Measurements from ENCODE around the gene MFN2.
"Not testable (repeated sequence)": the region's sequence is repeated elsewhere in the genome, so short reads cannot be mapped to it uniquely, and the experiment has no call there.

Gene MFN2

DNA sequence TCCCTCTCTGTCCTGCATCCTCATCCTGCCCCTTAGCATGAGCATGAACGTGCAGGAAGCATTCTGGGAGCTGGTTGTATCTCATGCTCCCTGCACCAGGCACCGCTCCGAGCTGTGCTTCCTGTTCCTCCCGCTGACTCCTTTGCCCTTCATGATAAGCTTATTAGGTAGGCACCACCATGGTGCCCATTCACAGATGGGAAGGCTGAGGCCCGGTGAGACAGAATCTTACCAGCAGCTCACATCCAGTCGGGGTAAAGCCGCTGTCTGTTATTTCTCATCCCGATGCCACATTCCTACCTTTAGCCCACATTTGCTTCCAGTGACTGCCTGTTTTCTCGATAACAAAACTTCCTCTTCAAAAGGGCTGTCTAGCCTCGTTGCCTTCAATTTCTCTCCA lies 46.3 kb downstream of the MFN2 start:
- DNase-seq (ENCODE audit: low read depth), result no peak

DNA sequence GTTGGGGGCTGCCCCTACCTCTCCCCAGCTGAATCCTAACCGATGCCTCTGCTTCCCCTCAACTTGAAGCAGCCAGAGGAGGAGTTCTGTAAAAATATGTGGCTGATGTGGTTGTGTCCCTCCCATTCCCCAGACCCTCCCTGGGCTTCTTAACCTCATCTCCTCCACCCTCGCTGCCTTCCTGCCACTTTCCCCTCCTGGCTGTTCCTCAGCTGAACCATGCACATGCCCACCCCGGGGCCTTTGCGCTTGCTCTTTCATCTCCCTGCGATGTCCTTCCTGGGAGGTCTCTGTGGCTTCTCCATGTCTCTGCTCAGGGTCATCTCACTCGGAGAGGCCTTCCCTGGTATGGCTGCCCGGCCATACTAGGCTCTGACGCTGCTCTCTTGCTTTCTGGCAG lies 48.0 kb downstream of the MFN2 start:
- DNase-seq (ENCODE audit: low read depth), result no peak

DNA sequence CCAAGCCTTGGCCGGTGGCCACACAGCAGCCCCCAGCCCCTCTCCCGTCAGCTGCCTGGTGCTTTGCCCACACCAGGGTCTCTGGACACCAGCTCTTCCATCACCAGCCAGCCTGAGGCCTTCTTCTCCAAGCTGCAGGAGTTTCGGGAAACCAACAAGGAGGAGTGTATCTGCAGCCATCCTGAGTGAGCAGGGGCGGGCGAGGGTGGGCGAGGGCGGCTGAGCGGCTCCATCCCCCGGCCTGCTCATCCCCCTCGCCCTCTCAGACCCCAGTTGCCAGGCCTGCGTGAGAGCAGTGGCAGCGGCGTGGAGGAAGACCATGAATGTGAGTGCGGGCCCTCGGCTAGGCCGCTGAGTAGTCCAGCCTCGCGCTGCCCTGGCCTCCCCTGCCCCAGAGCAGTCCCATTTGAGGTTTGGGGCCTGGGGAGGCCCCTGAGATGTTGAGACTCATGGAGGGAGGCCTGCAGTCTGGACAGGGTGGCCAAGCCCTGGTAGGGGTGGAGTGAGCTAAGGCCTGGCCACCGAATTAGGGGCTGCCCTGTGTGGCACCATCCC lies 48.8 kb downstream of the MFN2 start:
- no peak for DNase-seq (ENCODE audit: low read depth)

DNA sequence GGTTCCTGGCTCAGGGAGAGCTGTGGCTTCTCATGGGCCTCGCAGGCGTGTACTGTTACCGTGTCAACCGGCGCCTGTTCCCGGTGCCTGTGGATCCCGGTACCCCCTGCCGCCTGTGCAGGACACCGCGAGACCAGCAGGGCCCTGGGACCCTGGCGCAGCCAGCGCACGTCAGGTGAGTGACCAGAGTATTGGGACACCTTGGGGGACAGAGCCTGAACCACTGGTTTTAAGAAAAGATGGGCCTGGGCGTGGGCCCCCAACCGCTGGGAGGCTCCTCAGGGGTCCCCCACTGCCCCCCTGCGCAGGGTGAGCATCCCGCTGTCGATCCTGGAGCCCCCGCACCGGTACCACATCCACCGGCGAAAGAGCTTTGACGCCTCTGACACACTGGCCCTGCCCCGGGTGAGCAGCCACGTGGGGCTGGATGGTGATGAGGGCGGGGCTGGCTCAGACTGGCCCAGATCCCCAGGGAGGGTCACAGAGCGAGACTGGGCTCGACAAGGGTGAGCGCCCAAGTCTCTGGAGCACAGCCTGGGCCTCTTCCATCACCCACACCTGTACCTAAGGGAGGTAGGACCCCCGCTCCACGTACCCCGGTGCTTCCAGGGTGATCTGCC lies 49.6 kb downstream of the MFN2 start:
- no peak for DNase-seq (ENCODE audit: low read depth)

DNA sequence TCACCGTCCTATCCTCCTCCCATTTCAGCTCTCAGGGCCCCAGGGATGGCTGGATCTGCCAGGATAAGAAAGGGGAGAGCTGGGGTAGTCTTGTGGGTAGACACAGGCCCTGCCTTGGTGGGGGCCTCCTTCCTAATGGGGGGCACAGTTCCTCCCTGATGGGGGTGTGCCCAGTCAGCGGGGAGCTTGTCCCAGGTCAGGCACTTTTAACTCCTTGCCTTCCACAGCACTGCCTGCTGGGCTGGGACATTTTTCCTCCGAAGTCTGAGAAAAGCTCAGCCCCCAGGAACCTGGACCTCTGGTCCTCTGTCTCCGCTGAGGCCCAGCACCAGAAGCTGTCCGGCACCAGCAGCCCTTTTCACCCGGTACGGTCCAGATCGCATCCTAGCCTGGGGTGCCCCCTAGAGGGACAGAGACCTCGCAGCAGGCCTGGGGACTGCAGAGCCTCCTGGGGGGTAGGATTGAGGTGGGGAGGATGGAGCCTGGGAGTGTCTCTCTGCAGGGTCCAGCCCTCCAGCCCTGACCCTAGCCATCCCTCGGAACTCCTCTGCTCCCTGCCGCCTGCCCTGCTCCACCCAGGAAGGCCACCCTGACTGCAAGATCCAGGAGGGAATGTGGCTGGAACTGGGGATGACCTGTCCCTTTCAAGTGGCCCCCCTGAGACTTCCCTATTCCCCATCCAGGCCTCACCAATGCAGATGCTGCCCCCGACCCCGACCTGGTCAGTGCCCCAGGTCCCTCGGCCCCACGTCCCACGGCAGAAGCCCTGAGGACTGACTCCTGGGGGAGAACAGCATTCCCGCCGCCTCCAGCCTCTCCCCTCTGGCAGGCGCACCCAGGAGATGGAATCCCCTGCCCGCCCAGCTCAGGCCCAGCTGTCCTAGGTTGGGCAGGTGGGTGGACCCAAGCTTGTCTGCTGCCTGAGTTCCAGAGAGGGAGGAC lies 51.1 kb downstream of the MFN2 start:
- DNase-seq (ENCODE audit: low read depth), result peak; percentile 17

DNA sequence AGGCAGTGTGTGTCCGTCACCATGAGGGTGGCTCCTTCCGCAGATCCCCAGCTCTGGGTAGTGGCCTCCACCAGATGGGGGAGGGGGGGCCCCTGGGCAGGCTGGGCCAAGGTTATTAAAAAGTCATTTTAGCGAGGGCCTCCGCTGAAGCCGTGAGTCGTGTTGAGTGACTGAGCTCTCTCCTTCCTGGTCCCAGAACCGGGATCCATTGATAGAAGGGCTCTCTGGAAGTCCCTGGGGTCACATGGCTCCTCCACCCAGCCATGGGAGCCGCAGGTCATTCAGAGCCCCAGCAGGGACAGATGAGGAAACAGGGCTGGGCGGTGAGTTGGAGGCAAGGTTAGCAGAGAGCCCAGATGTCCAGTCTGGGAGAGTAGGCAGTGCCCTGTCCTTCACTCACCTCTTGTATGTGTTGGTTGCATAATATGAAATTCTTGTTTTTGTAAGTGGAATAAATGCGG lies 51.9 kb downstream of the MFN2 start:
- no peak for DNase-seq (ENCODE audit: low read depth)

DNA sequence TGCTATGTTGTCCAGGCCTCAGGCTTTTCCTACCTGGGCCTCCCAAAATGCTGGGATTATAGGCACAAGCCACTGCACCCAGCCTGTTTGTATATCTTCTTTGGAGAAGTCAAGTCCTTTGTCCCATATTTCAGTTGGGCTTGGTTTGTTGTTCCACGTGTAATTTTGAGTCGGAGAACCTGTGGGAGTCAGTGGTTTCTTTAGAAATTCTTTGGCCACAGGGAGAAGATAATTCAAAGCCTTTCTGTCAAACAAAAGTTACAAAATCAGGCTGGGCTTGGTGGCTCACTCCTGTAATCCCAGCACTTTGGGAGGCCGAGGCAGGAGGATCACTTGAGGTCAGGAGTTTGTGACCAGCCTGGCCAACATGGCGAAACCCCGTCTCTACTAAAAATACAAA lies 53.2 kb downstream of the MFN2 start:
- DNase-seq (ENCODE audit: low read depth), result not testable (repeated sequence)

DNA sequence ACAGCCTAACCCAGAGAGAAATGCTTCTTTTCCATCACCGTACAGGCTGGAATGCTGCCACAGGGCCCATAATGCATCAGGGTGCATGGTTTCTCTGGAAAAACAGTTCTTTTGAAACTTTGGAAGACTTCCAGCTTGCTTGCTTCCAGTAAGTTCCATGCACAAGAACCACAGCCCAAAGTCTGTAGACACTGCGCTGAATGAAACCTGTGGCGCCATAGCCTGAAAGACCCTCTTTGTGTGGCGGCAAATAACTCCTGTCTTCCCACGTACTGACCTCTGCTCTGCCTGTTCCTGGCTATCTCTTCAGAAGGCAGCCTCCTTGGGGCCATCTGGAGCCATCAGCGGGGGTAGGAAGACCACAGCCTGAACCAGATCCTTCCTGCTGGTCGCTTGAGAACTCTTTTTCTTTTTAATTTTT lies 54.1 kb downstream of the MFN2 start:
- peak; percentile 22 for DNase-seq (ENCODE audit: low read depth)

DNA sequence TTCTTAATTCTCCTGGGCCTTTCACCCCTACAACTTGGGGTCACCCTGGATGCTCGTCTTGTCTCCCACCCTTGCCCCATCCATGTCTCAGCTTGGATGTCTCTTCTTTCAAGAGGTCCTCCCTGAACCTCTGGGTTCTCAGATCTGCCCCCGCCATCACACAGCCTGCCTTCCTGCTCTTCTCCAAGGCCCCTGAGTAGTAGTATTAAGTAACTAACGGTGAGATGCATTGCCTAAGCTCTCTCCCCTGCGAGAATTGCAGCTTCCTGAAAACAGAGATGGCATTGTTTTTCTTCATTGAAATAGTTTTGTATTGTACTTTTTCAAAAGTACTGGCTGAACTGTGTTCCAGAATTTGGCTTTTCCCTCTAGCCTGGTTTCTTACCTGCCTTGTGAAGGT lies 55.1 kb downstream of the MFN2 start:
- DNase-seq (ENCODE audit: low read depth), result no peak

DNA sequence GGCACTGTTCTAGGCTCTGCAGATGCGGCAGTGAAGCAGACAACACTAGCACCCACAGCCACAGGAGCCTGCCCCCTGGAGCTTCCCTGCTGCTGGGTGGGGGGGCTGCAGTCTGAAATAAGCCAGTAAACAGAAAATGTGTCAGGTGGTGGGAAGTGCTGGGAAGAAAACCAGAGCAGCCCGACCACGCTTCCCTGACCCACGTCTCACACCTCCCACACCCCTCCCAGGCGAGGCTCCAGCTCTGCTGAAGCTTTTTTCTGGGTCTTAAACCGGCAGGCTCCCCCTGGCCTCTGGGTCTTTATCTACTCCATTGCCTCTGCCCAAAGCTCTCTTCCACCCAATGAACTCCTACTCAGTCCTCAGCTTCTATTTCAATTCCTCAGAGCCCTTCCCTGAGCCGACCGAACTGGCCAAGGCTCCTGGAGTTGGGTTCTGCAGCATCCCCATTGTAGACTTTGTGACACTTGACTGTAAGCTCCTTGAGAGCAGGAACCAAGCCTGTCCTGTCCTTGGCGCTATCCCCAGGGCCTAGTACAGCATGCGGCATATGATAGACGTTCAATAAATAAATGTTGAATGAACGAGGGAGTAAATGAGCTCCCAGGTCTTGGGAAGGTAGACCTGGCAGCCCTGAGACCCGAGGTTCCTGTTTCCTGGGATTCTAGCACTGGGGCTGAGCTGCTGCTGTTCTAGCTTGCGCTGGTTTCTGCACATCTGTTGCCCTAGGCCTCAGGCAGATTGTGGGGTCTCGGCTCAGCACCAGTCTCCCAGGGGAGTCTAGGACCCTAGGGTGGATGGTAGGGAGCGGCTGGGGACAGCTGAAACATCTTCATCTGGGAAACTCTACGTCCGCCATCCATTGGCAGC lies 57.5 kb downstream of the MFN2 start:
- no peak for DNase-seq (ENCODE audit: low read depth)

DNA sequence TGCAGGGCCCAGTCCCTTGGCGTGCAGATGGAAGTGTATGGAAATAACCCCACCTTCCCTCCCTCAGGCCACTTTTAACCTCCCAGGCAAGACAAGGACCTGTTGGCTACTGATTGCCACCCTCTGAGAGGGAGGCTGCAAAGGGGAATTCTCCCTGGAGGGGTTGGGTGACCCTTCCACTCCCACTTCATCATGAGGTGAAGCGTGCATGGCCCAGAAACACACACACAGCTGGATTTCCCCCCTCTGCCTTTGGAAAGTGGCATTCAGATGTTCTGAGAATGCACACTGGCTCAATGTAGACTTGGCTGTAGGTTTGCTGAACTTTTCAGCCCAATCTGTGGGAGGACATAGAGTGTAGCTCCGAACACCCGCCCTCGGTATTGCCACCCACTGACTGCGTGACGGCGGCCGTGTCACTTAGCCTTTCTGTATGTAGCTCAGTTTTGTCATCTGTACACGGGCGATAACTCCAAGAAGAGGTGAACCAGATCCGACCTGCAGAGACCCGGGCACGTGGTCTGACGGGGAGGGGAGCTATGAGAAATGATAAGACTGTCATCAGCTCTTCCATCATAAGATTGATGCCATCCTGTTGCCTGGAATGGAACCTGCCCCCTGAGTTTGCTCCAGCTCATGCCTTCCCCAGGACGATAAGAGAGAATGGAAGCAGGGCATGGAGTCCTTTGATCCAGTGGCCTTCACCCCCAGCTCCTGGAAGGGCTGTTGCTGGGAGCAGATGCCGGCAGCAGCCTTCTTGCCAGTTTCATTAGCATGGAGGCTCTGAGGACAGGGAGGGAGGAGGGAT lies 58.3 kb downstream of the MFN2 start:
- no peak for DNase-seq (ENCODE audit: low read depth)

DNA sequence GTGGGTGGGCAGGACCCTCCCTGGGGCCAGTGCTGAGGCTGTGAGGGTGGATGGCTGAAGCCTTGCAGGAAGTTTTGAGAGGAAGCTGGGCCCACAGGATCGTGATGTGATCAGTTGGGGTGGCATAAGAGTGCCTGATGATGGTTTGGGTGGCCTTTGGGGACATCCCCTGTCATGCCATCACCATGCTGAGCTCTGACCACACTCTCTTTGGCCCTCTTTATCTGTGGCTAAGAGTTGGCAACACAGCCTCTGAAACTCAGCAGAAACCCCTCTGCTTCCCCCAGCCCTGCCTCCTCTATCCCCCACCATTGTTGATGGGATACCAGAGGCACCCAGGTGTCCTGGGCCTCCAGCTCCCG lies 58.9 kb downstream of the MFN2 start:
- no peak for DNase-seq (ENCODE audit: low read depth)

DNA sequence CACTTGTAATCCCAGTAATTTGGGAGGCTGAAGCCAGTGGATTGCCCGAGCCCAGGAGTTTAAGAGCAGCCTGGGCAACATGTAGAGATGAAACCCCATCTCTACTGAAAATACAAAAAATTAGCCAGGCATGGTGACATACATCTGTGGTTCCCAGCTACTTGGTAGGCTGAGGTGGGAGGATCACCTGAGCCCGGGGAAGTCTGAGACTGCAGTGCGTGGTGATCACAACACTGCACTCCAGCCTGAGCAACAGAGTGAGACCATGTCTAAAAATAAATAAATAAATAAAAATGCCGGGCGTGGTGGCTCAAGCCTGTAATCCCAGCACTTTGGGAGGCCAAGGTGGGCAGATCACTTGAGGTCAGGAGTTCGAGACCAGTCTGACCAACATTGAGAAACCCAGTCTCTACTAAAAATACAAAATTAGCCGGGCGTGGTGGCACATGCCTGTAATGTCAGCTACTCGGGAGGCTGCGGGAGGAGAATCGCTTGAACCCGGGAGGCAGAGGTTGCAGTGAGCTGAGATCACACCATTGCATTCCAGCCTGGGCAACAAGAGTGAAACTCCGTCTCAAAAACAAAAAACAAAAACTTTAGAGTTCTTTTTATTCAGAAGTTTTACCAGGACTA lies 59.7 kb downstream of the MFN2 start:
- DNase-seq (ENCODE audit: low read depth), result not testable (repeated sequence)

DNA sequence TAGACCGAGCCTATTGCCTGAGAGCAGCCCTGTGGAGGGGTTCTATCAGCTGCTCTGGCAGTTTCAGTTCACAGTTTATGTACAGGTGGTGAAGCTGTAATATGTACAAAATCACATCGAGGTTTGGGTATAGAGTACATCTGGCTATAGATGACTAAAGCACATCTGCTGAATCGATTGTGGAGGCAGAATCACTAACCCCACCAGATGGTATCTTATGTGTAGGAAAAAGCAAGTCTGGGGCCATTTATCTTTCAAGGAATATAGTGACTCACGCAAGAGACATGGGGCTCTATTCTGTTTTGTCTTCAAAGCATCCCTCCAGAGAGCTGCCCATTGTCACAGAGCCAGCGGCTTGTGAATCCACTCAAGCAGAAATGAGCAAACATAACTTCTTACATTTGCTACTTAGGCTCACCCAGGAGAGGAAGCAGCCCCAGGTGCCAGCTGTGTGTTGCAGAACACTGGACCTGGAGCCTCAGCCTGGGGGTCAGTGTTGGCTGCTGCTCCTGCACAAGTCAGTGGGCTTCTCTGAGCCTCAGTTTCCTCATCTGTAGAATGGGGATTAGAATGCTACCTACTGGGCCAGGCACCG lies 60.3 kb downstream of the MFN2 start:
- DNase-seq (ENCODE audit: low read depth), result peak; percentile 68

DNA sequence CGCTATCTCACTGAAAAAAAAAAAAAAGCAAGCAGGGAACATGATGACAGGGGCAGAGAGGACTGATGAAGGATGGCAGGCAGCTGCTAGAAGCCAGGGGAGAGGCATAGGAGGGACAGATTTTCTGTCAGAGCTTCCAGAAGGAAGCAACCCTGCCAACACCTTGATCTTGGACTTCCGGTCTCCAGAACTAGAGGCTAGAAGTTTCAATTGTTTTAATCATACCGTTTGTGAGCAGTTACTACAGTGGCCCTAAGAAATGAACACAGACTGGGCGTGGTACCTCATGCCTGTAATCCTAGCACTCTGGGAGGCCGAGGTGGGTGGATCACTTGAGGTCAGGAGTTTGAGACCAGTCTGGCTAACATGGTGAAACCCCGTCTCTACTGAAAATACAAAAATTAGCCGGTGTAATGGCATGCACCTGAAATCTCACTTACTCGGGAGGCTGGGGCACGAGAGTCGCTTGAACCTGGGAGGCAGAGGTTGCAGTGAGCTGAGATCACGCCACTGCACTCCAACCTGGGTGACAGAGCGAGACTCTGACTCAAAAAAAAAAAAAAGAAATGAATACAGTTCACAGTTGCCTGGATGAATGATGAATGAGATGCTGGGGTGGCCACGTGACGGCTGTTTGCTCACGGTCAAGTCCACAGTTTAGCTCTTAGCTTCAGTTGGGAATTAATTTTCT lies 64.1 kb downstream of the MFN2 start:
- DNase-seq (ENCODE audit: low read depth), result not testable (repeated sequence)

DNA sequence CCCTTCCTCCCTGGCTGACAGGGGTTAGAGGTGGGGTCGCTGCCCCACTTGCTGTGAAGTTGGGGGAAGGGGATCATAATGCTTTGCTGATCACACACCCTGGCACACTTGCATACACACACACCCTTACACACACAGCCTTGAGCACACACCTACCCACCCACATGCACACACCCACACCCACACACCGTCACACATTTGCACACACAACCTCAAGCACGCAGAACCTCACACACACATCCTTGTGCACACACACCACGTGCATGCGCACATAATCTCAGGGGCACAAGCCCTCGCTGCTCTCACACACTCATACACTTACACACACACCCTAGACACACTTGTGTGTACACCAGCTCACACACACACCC lies 66.5 kb downstream of the MFN2 start:
- DNase-seq (ENCODE audit: low read depth), result no peak

DNA sequence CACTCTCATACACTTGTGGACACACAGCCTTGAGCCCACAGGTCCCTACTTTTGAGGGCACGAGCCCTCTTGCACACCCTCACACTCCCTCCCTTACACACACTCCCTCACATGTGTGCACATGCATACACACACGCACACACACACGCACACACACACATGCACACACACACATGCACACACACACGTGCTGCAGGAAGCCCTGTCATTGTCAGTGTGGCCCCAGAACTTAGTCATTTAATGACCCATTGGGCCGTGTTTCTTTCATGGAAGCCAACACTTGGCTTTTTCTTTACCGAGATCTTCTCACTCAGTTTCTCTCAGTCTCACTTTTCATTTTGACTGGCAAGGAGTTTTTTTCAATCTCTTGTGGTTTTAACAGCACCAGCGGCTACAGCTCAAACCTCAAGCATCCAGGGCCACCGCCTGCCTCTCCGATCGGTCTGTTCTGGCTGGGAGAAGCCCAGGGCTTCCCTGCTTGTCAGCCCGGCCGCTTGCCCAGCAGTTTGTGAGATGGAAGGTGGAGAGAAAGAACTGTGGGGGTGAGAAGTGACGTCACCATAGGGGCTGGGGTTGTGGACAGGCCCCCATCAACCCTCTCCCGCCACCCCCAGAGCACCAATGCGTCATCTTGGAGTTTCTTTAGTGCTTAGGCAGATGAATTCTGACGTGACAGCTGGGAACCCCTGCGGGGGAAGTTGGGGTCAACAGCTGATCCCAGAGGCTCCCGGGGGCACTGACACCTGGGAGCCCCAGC lies 67.1 kb downstream of the MFN2 start:
- no peak for DNase-seq (ENCODE audit: low read depth)

DNA sequence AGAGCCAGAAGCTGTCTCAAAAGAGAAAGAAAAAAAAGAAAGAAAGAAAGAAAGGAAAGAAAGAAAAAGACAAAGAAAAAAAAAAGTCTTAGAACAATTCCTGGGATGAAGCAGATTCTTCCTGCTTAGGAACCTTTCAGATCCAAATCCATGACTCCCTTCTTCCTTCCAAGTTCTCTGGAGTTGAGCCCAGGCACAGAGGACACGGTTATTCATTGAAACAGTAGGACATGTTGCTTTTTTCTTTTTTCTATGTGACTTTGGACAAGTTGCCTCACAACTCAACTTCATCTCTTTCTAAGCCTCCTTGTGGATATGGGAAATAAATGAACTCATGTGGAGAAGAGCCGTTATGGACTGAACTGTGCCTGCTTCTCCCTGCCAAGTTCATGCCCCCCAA lies 68.1 kb downstream of the MFN2 start:
- no peak for DNase-seq (ENCODE audit: low read depth)

DNA sequence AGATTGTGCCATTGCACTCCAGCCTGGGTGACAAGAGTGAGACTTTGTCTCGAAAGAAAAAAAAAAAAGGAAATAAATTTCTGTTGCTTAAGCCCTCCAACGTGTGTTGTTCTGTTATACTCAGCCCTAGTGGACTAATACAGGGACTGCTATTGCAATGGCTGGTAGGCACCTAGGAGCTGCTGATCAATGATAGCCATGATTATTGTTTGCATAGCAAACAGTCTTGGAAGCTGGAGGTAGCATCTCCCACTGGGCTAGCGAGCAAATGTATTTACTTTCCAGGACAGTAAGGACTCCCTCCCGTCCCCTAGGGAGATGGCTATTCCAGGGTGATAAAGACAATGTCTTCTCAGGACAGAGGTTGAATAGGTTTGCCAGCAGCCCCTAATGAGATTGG lies 69.4 kb downstream of the MFN2 start:
- DNase-seq (ENCODE audit: low read depth), result no peak
